ENCODE measurements around the gene ITGA8. TPM values are rescaled to one million over a fixed set of nuclear protein-coding genes. Genes with fewer than 3 reads are reported as not detected.
"Not testable (repeated sequence)": the region's sequence is repeated elsewhere in the genome, so short reads cannot be mapped to it uniquely, and the experiment has no call there.

Gene ITGA8
- total RNA-seq, 2 experiments from 2014 or later: not detected

DNA sequence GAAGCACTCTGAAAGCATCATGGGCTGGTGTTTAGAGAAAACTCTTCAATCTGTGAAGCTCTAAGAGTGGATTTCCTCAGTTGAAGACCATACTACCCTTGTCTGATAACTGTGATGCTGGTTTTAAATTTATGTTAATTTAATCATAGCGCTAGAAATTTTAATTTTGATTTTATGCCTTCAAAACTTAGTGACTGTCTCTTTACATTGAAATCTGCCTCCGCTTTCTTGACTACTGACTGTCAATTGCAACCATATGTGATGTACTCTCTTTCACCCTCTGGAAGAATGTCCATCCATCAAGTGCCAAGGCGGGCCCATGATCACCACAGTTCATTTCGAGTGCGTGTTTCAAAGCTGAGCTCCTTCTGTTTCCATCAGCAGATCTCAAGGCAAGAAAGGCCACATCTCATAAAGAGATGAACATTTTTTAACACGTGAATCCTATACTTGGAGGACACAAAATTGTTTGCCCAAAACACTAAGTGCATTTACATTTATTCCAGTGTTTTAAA lies 147.1 kb downstream of the ITGA8 start:
- Mint-ChIP-seq H3K36me3 (ENCODE audit: low read depth) (no peaks in the 10 kb centered on the region), H3K4me3 (no peak overlapping the region), H3K27me3 (peaks cover 5% of the 10 kb centered on the region), H3K4me1 (no peaks in the 10 kb centered on the region), H3K9me3 (no peaks in the 10 kb centered on the region), H3K27ac (no peak overlapping the region)
- ChIA-PET CTCF (no interaction called here), POLR2A (no interaction called here)
- no peak for DNase-seq

DNA sequence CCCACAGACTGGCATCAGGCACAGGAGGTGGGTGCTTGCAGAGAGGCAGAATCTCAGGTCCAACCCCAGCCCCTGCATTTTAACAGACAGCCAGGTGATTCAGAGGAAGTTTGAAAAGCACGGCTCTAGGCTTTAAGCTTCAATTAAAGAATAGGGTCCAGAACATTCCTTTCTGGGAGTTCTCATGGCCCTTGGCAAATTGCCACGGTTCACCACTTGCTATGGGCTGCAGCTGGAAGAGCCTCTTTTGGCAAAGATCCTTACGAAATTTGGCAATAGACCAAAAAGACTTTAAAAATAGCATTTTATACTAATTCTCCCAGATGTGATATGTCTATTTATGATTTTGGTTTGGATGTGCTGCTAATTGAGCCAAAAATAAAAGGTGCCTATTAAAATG lies 148.1 kb downstream of the ITGA8 start:
- Mint-ChIP-seq H3K27me3 (peaks cover 5% of the 10 kb centered on the region), H3K9me3 (no peaks in the 10 kb centered on the region), H3K4me1 (no peaks in the 10 kb centered on the region), H3K4me3 (no peak overlapping the region), H3K36me3 (ENCODE audit: low read depth) (no peaks in the 10 kb centered on the region), H3K27ac (no peak overlapping the region)
- ChIA-PET POLR2A (no interaction called here), CTCF (no interaction called here)
- DNase-seq: no peak

DNA sequence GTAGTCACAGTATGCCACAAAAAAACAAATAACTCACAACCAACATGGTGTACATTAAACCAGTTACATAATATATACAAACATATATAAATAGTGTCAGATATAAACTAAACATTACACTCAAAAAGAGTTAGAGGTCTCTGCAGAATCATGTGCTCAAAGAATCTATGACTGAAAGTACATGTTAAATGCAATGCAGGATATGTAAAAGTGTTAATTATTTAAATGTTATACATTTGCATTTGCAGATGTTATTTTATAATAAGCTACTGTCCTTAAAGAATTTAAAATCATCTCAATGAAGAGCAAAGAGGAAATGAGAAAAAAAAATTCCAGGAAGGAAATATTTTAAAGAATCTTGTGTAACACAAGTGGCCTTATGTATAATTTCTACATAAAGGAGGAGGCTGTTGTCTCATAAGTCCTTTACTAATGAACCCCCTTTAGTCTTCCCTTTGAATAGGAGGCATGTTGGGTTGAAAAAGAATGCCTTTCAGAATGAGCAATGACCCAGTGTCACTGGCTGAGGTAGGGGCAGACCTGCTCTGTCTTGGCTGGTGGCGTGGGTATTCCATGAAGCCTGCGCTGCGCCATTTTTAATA lies 148.9 kb downstream of the ITGA8 start:
- H3K4me3 Mint-ChIP-seq: no peak overlapping the region
- CTCF ChIA-PET: no interaction called here
- H3K27me3 Mint-ChIP-seq: peaks cover 5% of the 10 kb centered on the region
- POLR2A ChIA-PET: no interaction called here
- H3K9me3 Mint-ChIP-seq: no peaks in the 10 kb centered on the region
- H3K27ac Mint-ChIP-seq: no peak overlapping the region
- DNase-seq: no peak
- no peaks in the 10 kb centered on the region for H3K36me3 Mint-ChIP-seq (ENCODE audit: low read depth)
- no peaks in the 10 kb centered on the region for H3K4me1 Mint-ChIP-seq

DNA sequence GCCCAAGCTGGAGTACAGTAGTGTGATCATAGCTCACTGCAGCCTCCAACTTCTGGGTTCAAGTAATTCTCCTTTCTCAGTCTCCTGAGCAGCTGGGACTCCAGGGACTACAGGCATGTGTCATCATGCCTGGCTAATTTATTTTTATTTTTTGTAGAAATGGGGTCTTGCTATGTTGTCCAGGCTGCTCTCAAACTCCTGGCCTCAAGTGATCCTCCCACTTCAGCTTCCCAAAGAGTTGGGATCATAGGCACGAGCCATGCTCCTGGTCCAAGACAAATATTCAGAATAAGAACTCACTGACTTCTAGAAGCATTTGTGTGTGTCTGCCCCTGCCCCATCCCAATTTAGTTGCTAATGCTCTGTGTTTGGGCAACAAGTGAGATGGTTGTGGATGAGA lies 151.8 kb downstream of the ITGA8 start:
- Mint-ChIP-seq H3K9me3 (no peaks in the 10 kb centered on the region), H3K4me3 (no peak overlapping the region), H3K27ac (no peak overlapping the region), H3K4me1 (no peaks in the 10 kb centered on the region), H3K27me3 (peaks cover 5% of the 10 kb centered on the region), H3K36me3 (ENCODE audit: low read depth) (no peaks in the 10 kb centered on the region)
- no peak for DNase-seq
- ChIA-PET CTCF (interaction anchor here (0.6 kb wide), 1 partner anchor 35 kb away, joined by 5 read pairs; no protein-coding TSS in a partner anchor), POLR2A (no interaction called here)

DNA sequence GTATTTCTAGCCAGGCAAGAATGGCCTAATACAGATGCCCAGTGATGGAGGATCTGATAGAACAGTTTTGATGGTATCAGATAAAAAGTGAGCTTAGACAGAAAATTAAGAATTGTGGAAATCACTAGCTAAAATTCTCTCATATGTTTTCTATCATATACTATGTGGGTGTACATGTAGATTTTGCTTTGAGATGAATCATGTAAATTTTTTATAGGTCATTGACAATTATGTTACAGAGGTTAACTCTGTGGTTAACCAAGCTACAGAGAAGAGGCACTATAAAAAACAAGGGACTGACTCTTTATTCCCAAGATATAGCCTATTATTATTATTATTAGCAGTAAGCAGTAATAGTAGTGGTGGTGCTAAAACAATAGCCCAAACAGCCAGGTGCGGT lies 156.5 kb downstream of the ITGA8 start:
- H3K4me1 Mint-ChIP-seq: no peaks in the 10 kb centered on the region
- CTCF ChIA-PET: no interaction called here

DNA sequence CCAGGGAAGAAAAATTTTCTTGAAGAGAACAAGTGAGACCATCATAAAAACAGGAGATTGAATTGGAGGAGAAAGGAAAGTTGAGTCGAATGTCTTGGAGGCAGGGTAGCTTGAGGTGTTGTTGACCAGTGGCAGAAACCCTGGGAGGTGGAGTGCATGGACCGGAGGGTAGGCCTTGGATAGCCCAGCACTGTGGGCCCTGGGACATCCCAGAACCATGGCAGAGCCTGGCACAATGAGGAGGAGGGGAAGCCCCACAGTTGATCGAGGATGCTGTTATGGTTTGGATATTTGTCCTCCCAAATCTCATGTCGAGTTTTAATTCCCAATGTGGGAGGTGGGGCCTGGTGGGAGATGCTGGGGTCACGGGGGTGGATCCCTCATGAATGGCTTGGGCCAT lies 157.1 kb downstream of the ITGA8 start:
- no peak for DNase-seq
- Mint-ChIP-seq H3K27me3 (peaks cover 1% of the 10 kb centered on the region), H3K9me3 (no peaks in the 10 kb centered on the region), H3K27ac (no peak overlapping the region), H3K4me1 (no peaks in the 10 kb centered on the region), H3K4me3 (no peak overlapping the region), H3K36me3 (ENCODE audit: low read depth) (no peaks in the 10 kb centered on the region)
- ChIA-PET POLR2A (no interaction called here), CTCF (no interaction called here)

More for the DNA sequence above, 156.5 kb downstream of the ITGA8 start:
- H3K9me3 Mint-ChIP-seq: no peaks in the 10 kb centered on the region
- H3K27me3 Mint-ChIP-seq: peaks cover 1% of the 10 kb centered on the region
- no peaks in the 10 kb centered on the region for H3K36me3 Mint-ChIP-seq (ENCODE audit: low read depth)
- H3K27ac Mint-ChIP-seq: no peak overlapping the region
- POLR2A ChIA-PET: no interaction called here
- H3K4me3 Mint-ChIP-seq: no peak overlapping the region
- no peak for DNase-seq

DNA sequence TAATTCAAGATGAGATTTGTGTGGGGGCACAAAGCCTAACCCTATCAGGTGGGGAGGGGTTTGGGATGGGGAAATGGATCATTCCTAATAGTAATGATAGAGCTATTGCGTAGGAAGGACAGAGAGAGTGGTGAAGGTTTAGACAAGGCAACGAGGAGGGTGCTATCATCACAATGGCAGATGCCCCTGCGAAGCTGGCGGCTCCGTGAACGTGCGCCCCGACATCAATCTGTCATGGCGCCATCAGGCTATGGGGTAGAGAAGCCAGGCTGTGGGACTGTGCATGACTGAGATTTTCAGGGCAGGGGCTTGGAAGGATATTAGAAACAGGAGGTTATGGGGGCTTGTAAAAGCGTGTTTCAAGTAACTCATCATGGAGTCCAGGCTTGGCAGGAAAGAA lies 157.6 kb downstream of the ITGA8 start:
- Mint-ChIP-seq H3K4me1 (no peaks in the 10 kb centered on the region), H3K36me3 (ENCODE audit: low read depth) (no peaks in the 10 kb centered on the region), H3K27me3 (peaks cover 1% of the 10 kb centered on the region), H3K9me3 (no peaks in the 10 kb centered on the region), H3K27ac (no peak overlapping the region), H3K4me3 (no peak overlapping the region)
- POLR2A ChIA-PET: no interaction called here
- no peak for DNase-seq
- CTCF ChIA-PET: no interaction called here

DNA sequence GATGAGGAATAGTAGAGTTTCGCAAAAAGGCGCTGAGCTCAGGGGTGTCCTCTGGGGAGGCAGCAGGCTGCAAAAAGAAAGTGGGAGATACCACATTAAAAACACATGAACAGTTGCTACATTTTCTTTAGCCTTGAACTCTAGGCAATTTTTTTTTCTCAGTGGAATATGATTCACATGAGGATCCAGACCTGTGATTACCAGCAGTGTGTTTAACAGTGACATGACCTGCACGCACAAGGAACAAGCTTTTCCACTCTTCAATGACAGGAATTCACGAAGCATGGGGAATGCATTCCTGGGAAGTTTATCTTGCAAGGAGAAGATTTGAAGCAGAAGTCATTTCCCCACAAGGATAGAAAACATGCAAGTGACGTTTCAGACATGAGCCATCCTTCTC lies 161.6 kb downstream of the ITGA8 start:
- no peaks in the 10 kb centered on the region for H3K4me1 Mint-ChIP-seq
- POLR2A ChIA-PET: no interaction called here
- H3K9me3 Mint-ChIP-seq: no peaks in the 10 kb centered on the region
- CTCF ChIA-PET: no interaction called here
- DNase-seq: no peak
- H3K4me3 Mint-ChIP-seq: no peak overlapping the region
- no peaks in the 10 kb centered on the region for H3K36me3 Mint-ChIP-seq (ENCODE audit: low read depth)
- peaks cover 1% of the 10 kb centered on the region for H3K27me3 Mint-ChIP-seq
- no peak overlapping the region for H3K27ac Mint-ChIP-seq

DNA sequence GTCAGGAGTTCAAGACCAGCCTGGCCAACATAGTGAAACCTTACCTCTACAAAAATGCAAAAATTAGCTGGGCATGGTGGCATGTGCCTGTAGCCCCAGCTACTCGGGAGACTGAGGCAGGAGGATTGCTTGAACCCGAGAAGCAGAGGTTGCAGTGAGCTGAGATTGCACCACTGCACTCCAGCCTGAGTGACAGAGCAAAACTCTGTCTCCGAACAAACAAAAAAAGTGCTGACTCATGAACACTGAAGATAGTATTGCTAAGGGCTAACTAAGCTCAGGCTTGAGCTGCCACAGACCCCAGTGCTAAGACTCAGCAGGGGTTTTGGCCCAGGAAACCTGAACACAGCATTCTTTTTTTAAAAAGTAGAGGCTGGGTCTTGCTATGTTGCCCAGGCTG lies 162.6 kb downstream of the ITGA8 start:
- POLR2A ChIA-PET; H3K36me3 Mint-ChIP-seq (ENCODE audit: low read depth); H3K27me3 Mint-ChIP-seq; H3K9me3 Mint-ChIP-seq; CTCF ChIA-PET; H3K4me1 Mint-ChIP-seq; DNase-seq; H3K4me3 Mint-ChIP-seq; H3K27ac Mint-ChIP-seq: not testable (repeated sequence)

DNA sequence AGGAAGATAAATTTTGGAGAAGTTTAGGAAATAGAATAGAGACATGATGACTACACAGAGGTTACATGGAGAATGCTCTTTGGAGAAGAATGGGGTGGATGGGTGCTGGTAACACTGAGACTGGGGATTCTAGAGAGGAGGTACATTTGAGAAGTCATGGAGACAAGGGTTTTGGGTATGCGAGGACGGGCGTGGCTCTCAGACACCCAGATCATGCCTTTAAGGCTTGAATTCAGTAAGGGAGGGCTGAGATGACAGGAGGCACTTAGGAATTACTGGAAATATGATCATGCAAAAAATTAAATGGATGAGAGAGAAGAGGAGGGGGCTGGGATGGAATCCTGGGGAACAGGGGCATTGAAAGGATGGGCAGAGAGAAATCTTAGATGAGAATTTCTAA lies 168.8 kb downstream of the ITGA8 start:
- H3K27me3 Mint-ChIP-seq: no peaks in the 10 kb centered on the region
- POLR2A ChIA-PET: no interaction called here
- DNase-seq: no peak
- H3K4me1 Mint-ChIP-seq: no peaks in the 10 kb centered on the region
- H3K9me3 Mint-ChIP-seq: no peaks in the 10 kb centered on the region
- H3K27ac Mint-ChIP-seq: no peak overlapping the region
- no peaks in the 10 kb centered on the region for H3K36me3 Mint-ChIP-seq (ENCODE audit: low read depth)
- CTCF ChIA-PET: no interaction called here
- no peak overlapping the region for H3K4me3 Mint-ChIP-seq

DNA sequence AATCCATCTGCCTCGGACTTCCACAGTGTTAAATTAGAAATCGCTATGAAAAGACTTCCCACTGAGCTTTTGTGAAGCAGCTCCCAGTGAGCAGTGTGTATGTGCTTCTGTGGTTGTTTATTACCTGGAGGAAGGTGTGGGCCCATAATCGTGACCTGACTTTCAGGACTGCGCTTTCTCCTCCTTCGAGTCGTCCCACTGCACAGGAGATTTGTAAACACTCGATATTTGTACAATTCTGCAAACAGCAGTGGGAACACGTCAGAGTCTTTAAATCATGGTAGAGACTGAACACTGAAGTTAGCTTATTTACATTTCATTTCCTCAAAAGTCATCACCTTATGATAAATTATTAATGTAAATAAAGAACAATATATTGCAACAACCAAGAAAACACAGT lies 171.4 kb downstream of the ITGA8 start:
- no peaks in the 10 kb centered on the region for H3K36me3 Mint-ChIP-seq (ENCODE audit: low read depth)
- CTCF ChIA-PET: no interaction called here
- POLR2A ChIA-PET: no interaction called here
- no peaks in the 10 kb centered on the region for H3K27me3 Mint-ChIP-seq
- no peak overlapping the region for H3K4me3 Mint-ChIP-seq
- no peaks in the 10 kb centered on the region for H3K9me3 Mint-ChIP-seq
- H3K4me1 Mint-ChIP-seq: no peaks in the 10 kb centered on the region
- no peak overlapping the region for H3K27ac Mint-ChIP-seq
- DNase-seq: no peak

DNA sequence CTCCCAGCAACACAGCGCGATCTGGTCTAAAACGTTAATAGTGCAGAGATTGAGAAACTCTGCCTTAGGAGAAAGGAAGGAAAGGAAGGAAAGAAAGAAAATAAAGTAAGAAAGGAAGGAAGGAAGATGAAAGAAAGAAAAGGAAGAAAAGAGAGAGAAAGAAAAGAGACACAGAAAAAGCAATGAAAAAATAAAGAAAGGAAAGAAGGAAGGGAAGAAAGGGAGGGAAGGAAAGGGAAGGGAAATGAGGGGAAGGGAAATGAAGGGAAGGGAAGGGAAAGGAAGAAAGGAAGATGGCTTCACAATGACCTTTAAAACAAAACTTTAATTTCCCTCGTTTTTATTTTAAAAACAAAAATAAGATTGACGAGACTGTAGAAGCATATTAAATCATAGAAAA lies 173.1 kb downstream of the ITGA8 start:
- POLR2A ChIA-PET: no interaction called here
- no peak overlapping the region for H3K27ac Mint-ChIP-seq
- H3K4me1 Mint-ChIP-seq: no peaks in the 10 kb centered on the region
- CTCF ChIA-PET: no interaction called here
- no peak for DNase-seq
- H3K9me3 Mint-ChIP-seq: no peaks in the 10 kb centered on the region
- no peaks in the 10 kb centered on the region for H3K27me3 Mint-ChIP-seq
- no peak overlapping the region for H3K4me3 Mint-ChIP-seq
- H3K36me3 Mint-ChIP-seq (ENCODE audit: low read depth): no peaks in the 10 kb centered on the region

DNA sequence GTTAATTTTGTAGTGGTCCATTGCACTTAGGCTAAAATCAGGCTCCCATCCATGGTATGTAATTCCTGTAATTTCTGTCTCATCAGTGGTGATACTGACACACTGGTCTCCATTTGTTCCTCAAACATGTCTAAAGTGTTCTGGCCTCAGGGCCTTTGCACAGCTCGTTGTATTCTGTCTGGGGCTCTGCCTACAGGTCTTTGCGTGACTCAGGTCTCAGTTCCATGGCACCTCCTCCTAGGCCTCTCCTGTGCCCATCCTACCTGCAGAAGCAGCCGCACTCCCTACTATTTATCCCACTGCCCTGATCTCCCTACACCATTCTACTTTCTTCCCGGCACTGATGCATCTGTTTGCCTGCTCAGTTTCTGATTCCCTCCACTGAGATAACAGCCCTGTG lies 173.8 kb downstream of the ITGA8 start:
- ChIA-PET CTCF (no interaction called here), POLR2A (no interaction called here)
- H3K4me3 Mint-ChIP-seq: no peak overlapping the region
- no peak overlapping the region for H3K27ac Mint-ChIP-seq
- no peaks in the 10 kb centered on the region for H3K9me3 Mint-ChIP-seq
- no peaks in the 10 kb centered on the region for H3K36me3 Mint-ChIP-seq (ENCODE audit: low read depth)
- H3K4me1 Mint-ChIP-seq: no peaks in the 10 kb centered on the region
- H3K27me3 Mint-ChIP-seq: no peaks in the 10 kb centered on the region
- no peak for DNase-seq

DNA sequence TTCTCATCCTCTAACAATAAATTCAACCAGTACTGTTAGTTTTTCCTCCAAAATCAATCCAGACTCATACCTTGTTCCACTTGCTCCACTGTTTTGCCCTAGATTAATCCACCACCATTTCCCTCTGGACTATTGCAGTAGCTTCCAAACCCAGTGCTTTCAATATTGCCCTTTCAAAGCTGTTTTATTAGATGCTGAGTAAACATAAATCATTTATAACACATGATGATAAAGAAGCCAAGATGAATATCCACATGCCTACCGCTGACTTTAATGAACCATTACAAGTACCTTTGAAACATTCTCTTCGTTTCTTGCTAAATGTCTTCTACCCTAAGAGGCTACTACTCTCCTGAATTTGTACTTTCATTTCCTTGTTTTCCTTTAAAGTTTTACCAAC lies 174.5 kb downstream of the ITGA8 start:
- H3K4me1 Mint-ChIP-seq: no peaks in the 10 kb centered on the region
- no peak for DNase-seq
- no peaks in the 10 kb centered on the region for H3K27me3 Mint-ChIP-seq
- ChIA-PET CTCF (no interaction called here), POLR2A (no interaction called here)
- no peak overlapping the region for H3K27ac Mint-ChIP-seq
- H3K4me3 Mint-ChIP-seq: no peak overlapping the region
- no peaks in the 10 kb centered on the region for H3K9me3 Mint-ChIP-seq
- H3K36me3 Mint-ChIP-seq (ENCODE audit: low read depth): no peaks in the 10 kb centered on the region

DNA sequence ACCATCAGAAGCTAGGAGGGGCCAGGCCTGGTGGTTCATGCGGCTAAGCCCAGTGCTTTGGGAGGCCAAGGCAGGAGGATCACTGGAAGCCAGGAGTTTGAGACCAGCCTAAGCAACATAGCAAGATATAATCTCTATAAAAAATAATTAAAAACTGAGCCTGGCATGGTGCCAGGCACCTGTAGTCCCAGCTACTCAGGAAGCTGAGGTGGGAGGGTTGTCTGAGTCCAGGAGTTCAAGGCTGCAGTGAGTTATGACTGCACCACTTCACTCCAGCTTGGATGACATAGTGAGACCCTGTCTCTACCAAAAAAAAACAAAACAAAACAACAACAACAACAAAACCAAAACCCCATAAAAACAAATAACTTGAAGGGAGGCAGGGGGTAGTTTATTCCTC lies 175.7 kb downstream of the ITGA8 start:
- H3K4me1 Mint-ChIP-seq: no peaks in the 10 kb centered on the region
- no peaks in the 10 kb centered on the region for H3K9me3 Mint-ChIP-seq
- no peaks in the 10 kb centered on the region for H3K36me3 Mint-ChIP-seq (ENCODE audit: low read depth)
- no peaks in the 10 kb centered on the region for H3K27me3 Mint-ChIP-seq
- no peak for DNase-seq
- CTCF ChIA-PET: no interaction called here
- H3K4me3 Mint-ChIP-seq: no peak overlapping the region
- H3K27ac Mint-ChIP-seq: no peak overlapping the region
- POLR2A ChIA-PET: no interaction called here

Measured in activated CD4-positive, alpha-beta memory T cell treated with anti-CD3 and anti-CD28 coated beads, Interleukin-2, amount 10 ng/mL, durations not matched to agents 7 days and 5 days (primary cell).